Aorta (tissue), 5 donors: ENCODE data around the gene UIMC1. TPM values are rescaled to one million over a fixed set of nuclear protein-coding genes. Genes with fewer than 3 reads are reported as not detected.
"Not testable (repeated sequence)": the region's sequence is repeated elsewhere in the genome, so short reads cannot be mapped to it uniquely, and the experiment has no call there.

Experiments used
- ATAC-seq: fragments of 200-7000 bp; cut with Tn5 transposase; one replicate; pipeline ENCODE4 v1.9.1; 2022; ENCODE audit warnings: moderate library complexity; ENCODE audit not compliant: low FRiP score
- DNase-seq, 2 donors: peaks; one replicate each; pipeline ENCODE4 v3.0.0-alpha.2; 2020
- H3K27ac ChIP-seq, 2 donors: one replicate each; pipeline ENCODE4 v1.5.1; 2013; ENCODE audit warnings: low read length in 2 of 2, mild to moderate bottlenecking in 2 of 2, moderate library complexity in 2 of 2, control low read depth in 1 of 2, inconsistent platforms in 1 of 2, low read depth in 1 of 2
- H3K27me3 ChIP-seq, 2 donors: one replicate each; pipeline ENCODE4 v1.6.1; 2013; ENCODE audit warnings: control low read depth in 1 of 2, low read length in 1 of 2, mild to moderate bottlenecking in 1 of 2, moderate library complexity in 1 of 2; ENCODE audit not compliant: insufficient read depth in 2 of 2, control insufficient read depth in 1 of 2
- H3K36me3 ChIP-seq, 2 donors: one replicate each; pipeline ENCODE4 v1.6.1; 2013; ENCODE audit warnings: control low read depth in 1 of 2, low read length in 1 of 2, mild to moderate bottlenecking in 1 of 2; ENCODE audit not compliant: insufficient read depth in 2 of 2, control insufficient read depth in 1 of 2
- H3K4me1 ChIP-seq, 2 donors: one replicate each; pipeline ENCODE4 v1.6.1; 2013; ENCODE audit warnings: low read length in 2 of 2, control low read depth in 1 of 2, mild to moderate bottlenecking in 1 of 2, moderate library complexity in 1 of 2; ENCODE audit not compliant: insufficient read depth in 2 of 2, control insufficient read depth in 1 of 2
- H3K4me3 ChIP-seq, 2 donors: one replicate each; pipeline ENCODE4 v1.5.1; 2013; ENCODE audit warnings: low read length in 2 of 2, control low read depth in 1 of 2, mild to moderate bottlenecking in 1 of 2
- H3K9me3 ChIP-seq: one replicate; pipeline ENCODE4 v1.6.1; 2013; ENCODE audit warnings: mild to moderate bottlenecking, low read length; ENCODE audit not compliant: control insufficient read depth
- WGBS, 2 donors: extraction: QIAGEN DNeasy Blood & Tissue Kit; methylation state at CpG; one replicate each; pipeline ENCODE4 v1.1.7; 2013; 5-methylcytosine and 5-hydroxymethylcytosine counted together
- intact Hi-C, 2 donors: fragments of 100-400 bp; cut with DNase I; formaldehyde crosslinking; loops; one replicate each; pipeline versions ENCODE4 v1.14.2 to v1.15.0; 2022
- polyA plus RNA-seq, 2 donors: library from polyadenylated mRNA; stranded (reverse); fragments of 200-250 nt; gene quantifications; one replicate each; pipeline ENCODE4 v1.2.3, GENCODE V29; 2013
- total RNA-seq, 2 donors: library from RNA; stranded (reverse); fragmentation: NEBNext Ultra II Directional; extraction: Animal tissue kit (Norgen Biotek cat#: 25700); gene quantifications; one replicate each; pipeline ENCODE4 v1.2.1, GENCODE V29; 2021
- donor health status: healthy with polysubstance abuse.
- donor health status: Bipolar disorder and iron deficiency.
- donor health status: DM: no; HTN: no; CAD: no.
- donor health status: DM: no; HTN: no; CAD: no.
- donor health status: DM: yes; HTN: yes; CAD: no.

UIMC1 gene
- total and polyA plus RNA-seq, 4 donors, result 26.3 to 54.8 (median 44.5) TPM

- no peaks in the 10 kb centered on the region for H3K4me1 ChIP-seq
- no peak for DNase-seq
- H3K36me3 ChIP-seq, result no peaks in the 10 kb centered on the region
- 85 to 96% methylated on average over 2 of the region's 2 CpGs for WGBS, 2 donors
- no peaks in the 10 kb centered on the region for H3K27me3 ChIP-seq
- H3K4me3 ChIP-seq, result no peak overlapping the region
- ATAC-seq, result no peak
- no peak overlapping the region for H3K27ac ChIP-seq
- intact Hi-C loops, result no loop called here
- H3K9me3 ChIP-seq, result no peaks in the 10 kb centered on the region
Observed at GRCh38 chr5:176986280-176986679, 20.3 kb downstream of the UIMC1 start.

- WGBS, 2 donors, result 84 to 89% methylated on average over 2 of the region's 2 CpGs
- intact Hi-C loops, result no loop called here
- Histone ChIP-seq H3K9me3 (no peaks in the 10 kb centered on the region), H3K27ac (no peak overlapping the region), H3K27me3 (no peaks in the 10 kb centered on the region), H3K4me1 (no peaks in the 10 kb centered on the region), H3K36me3 (no peaks in the 10 kb centered on the region), H3K4me3 (no peak overlapping the region)
- DNase-seq (no peak), ATAC-seq (no peak)
Observed at GRCh38 chr5:176985516-176985915, 21.1 kb downstream of the UIMC1 start.

- ATAC-seq, H3K4me1 ChIP-seq, H3K9me3 ChIP-seq, H3K27me3 ChIP-seq, H3K4me3 ChIP-seq, DNase-seq, H3K27ac ChIP-seq, H3K36me3 ChIP-seq, intact Hi-C loops: not testable (repeated sequence)
- WGBS, 2 donors, result 98 to 99% methylated on average over 28 of the region's 28 CpGs
Observed at GRCh38 chr5:176984176-176984575, 22.4 kb downstream of the UIMC1 start.

- DNase-seq, H3K4me1 ChIP-seq, ATAC-seq, H3K27me3 ChIP-seq, H3K27ac ChIP-seq, H3K4me3 ChIP-seq, H3K36me3 ChIP-seq, intact Hi-C loops, H3K9me3 ChIP-seq: not testable (repeated sequence)
- 96 to 98% methylated on average over 18 to 21 of the region's 21 CpGs for WGBS, 2 donors
Observed at GRCh38 chr5:176983593-176983992, 23.0 kb downstream of the UIMC1 start.

GRCh38 chr5:176983112-176983511 is 23.5 kb downstream of the UIMC1 start:
- ATAC-seq, H3K27me3 ChIP-seq, DNase-seq, H3K36me3 ChIP-seq, H3K4me3 ChIP-seq, H3K27ac ChIP-seq, intact Hi-C loops, H3K9me3 ChIP-seq, H3K4me1 ChIP-seq: not testable (repeated sequence)
- 77 to 85% methylated on average over 11 to 13 of the region's 13 CpGs for WGBS, 2 donors

- H3K4me3 ChIP-seq, result no peak overlapping the region
- H3K36me3 ChIP-seq, result no peaks in the 10 kb centered on the region
- no peak overlapping the region for H3K27ac ChIP-seq
- H3K27me3 ChIP-seq, result no peaks in the 10 kb centered on the region
- no peak for DNase-seq
- intact Hi-C loops, result no loop called here
- no peaks in the 10 kb centered on the region for H3K4me1 ChIP-seq
- no peaks in the 10 kb centered on the region for H3K9me3 ChIP-seq
- WGBS, 2 donors, result 92 to 95% methylated on average over 7 of the region's 7 CpGs
- ATAC-seq, result no peak
Observed at GRCh38 chr5:176980818-176981217, 25.8 kb downstream of the UIMC1 start.

- intact Hi-C loops, result no loop called here
- Histone ChIP-seq H3K36me3 (no peaks in the 10 kb centered on the region), H3K4me3 (no peak overlapping the region), H3K27ac (no peak overlapping the region), H3K9me3 (no peaks in the 10 kb centered on the region), H3K4me1 (no peaks in the 10 kb centered on the region), H3K27me3 (no peaks in the 10 kb centered on the region)
- ATAC-seq (no peak), DNase-seq (no peak)
- WGBS, 2 donors, result 50 to 59% methylated on average over 3 of the region's 3 CpGs
Observed at GRCh38 chr5:176979669-176980068, 26.9 kb downstream of the UIMC1 start.

GRCh38 chr5:176965633-176966032 is 40.9 kb downstream of the UIMC1 start:
- ATAC-seq (no peak), DNase-seq (no peak)
- H3K36me3 ChIP-seq, result peaks cover 4 to 13% of the 10 kb centered on the region in 2 donors
- intact Hi-C loops, result no loop called here
- H3K27ac ChIP-seq, result no peak overlapping the region
- H3K9me3 ChIP-seq, result no peaks in the 10 kb centered on the region
- H3K4me3 ChIP-seq, result no peak overlapping the region
- H3K27me3 ChIP-seq, result no peaks in the 10 kb centered on the region
- 6 to 16% methylated on average over 1 of the region's 1 CpG for WGBS, 2 donors
- no peaks in the 10 kb centered on the region for H3K4me1 ChIP-seq

GRCh38 chr5:176959051-176959450 is 47.5 kb downstream of the UIMC1 start:
- no peaks in the 10 kb centered on the region for H3K9me3 ChIP-seq
- no peaks in the 10 kb centered on the region for H3K27me3 ChIP-seq
- no peak for ATAC-seq
- DNase-seq, result no peak
- 64 to 69% methylated on average over 3 of the region's 3 CpGs for WGBS, 2 donors
- intact Hi-C loops, result loop anchor here in 1 of 2 donors (5.0 kb wide), 1 partner anchor 297 kb away; no protein-coding TSS in a partner anchor
- H3K27ac ChIP-seq, result no peak overlapping the region
- peaks cover 2 to 3% of the 10 kb centered on the region in 2 donors for H3K36me3 ChIP-seq
- no peaks in the 10 kb centered on the region for H3K4me1 ChIP-seq
- H3K4me3 ChIP-seq, result no peak overlapping the region
